HepG2 (cell line): ENCODE results near the gene FADD.

Experiments
- BCL3 ChIP-seq: sonication (generic); formaldehyde crosslinking; IDR thresholded peaks from 2 replicates; pipeline ENCODE4 v1.5.1; 2020; ENCODE audit warnings: mild to moderate bottlenecking, missing genetic modification reagents, moderate library complexity
- KLF12 ChIP-seq: sonication (generic); formaldehyde crosslinking; IDR thresholded peaks from 2 replicates; pipeline ENCODE4 v1.4.0; 2020; ENCODE audit warnings: missing genetic modification reagents, borderline replicate concordance
- RBFOX2 ChIP-seq: fragments of 200-400 bp; formaldehyde crosslinking; IDR thresholded peaks from 2 replicates; pipeline ENCODE4 v1.6.1; 2017; ENCODE audit warnings: low read depth, mild to moderate bottlenecking, low read length
- RFXANK ChIP-seq: IDR thresholded peaks from 2 replicates; pipeline ENCODE4 v1.6.1; 2016
- RORA ChIP-seq: sonication (generic); formaldehyde crosslinking; IDR thresholded peaks from 2 replicates; pipeline ENCODE4 v1.5.0; 2020; ENCODE audit warnings: mild to moderate bottlenecking, missing genetic modification reagents, moderate library complexity
- ZNF558 ChIP-seq: sonication (generic); formaldehyde crosslinking; IDR thresholded peaks from 2 replicates; pipeline ENCODE4 v1.9.0; 2022; ENCODE audit warnings: mild to moderate bottlenecking, missing genetic modification reagents, borderline replicate concordance
- ZZZ3 ChIP-seq: sonication (generic); formaldehyde crosslinking; IDR thresholded peaks from 2 replicates; pipeline ENCODE4 v1.4.0; 2020; ENCODE audit warnings: missing genetic modification reagents, mild to moderate bottlenecking, borderline replicate concordance

GRCh38 chr11:70192666-70193410 lies 10.3 kb upstream of the FADD start:
- TF ChIP-seq ZZZ3 (CRISPR knock-in tag), result no peak
- no peak for TF ChIP-seq KLF12 (CRISPR knock-in tag)
- TF ChIP-seq RORA (CRISPR knock-in tag), result no peak
- no peak for TF ChIP-seq RFXANK (CRISPR knock-in tag)
- no peak for TF ChIP-seq RBFOX2
- TF ChIP-seq ZNF558, result no peak
- no peak for TF ChIP-seq BCL3 (CRISPR knock-in tag)
